Mucosa of descending colon (tissue), 3 donors: ENCODE results near the gene ZNF627. TPM values are rescaled to one million over a fixed set of nuclear protein-coding genes. Genes with fewer than 3 reads are reported as not detected.

ENCODE experiments used
- ATAC-seq: fragments of 200-7000 bp; cut with Tn5 transposase; one replicate; pipeline ENCODE4 v1.9.1; 2020; ENCODE audit warnings: mild to moderate bottlenecking, moderate library complexity
- DNase-seq, 3 donors: peaks; one replicate each; pipeline ENCODE4 v3.0.0-alpha.2; 2020
- H3K36me3 ChIP-seq: fragments of 200-600 bp; one replicate; pipeline ENCODE4 v1.8.0; 2021; ENCODE audit warnings: low read depth, mild to moderate bottlenecking
- H3K4me1 ChIP-seq: fragments of 200-600 bp; one replicate; pipeline ENCODE4 v1.8.0; 2021; ENCODE audit warnings: low read depth, mild to moderate bottlenecking
- H3K4me3 ChIP-seq: fragments of 200-600 bp; one replicate; pipeline ENCODE4 v1.8.0; 2021; ENCODE audit warnings: mild to moderate bottlenecking
- H3K9me3 ChIP-seq: fragments of 200-600 bp; one replicate; pipeline ENCODE4 v1.8.0; 2021; ENCODE audit warnings: mild to moderate bottlenecking
- CTCF ChIP-seq: fragments of 200-600 bp; IDR thresholded peaks from one replicate; pipeline ENCODE4 v1.8.0; 2022; ENCODE audit warnings: antibody characterized with exemption, mild to moderate bottlenecking
- intact Hi-C, 2 donors: fragments of 100-400 bp; cut with DNase I in 1 of 2; cut with micrococcal nuclease in 1 of 2; formaldehyde crosslinking; loops; one replicate each; pipeline versions ENCODE4 v1.11.0 to v1.11.1; 2022; cut with DNase I, micrococcal nuclease
- long read RNA-seq, 2 donors: library from polyadenylated mRNA; unstranded; transcript quantifications; one replicate each; pipeline ENCODE4 v2.0.0, GENCODE V29; 2019 to 2021
- total RNA-seq, 3 donors: library from RNA; stranded (reverse); fragmentation: NEBNext Ultra II Directional in 2 of 3; extraction: Animal tissue kit (Norgen Biotek cat#: 25700) in 2 of 3; gene quantifications; one replicate each; pipeline versions ENCODE4 v1.2.1 to v1.2.4, GENCODE V29; 2021 to 2023
- donor health status: DM: no; HTN: no; CAD: no; lungs with moderate emphysema.
- donor health status: DM: no; HTN: no; CAD: no.
- donor health status: DM: no; HTN: yes; CAD: no.

The ZNF627 gene
- 10 to 100 TPM in 2 of 3 donors, 1 to 10 TPM in 1; 8.7 to 10.9 (median 10.5) TPM for total RNA-seq
- long read RNA-seq, donor 1, transcript ZNF627-201 (4 exons, 2,840 nt): major isoform, 22 of 27 reads
- long read RNA-seq, donor 1, partial matches to known transcripts: 1 of 27 reads
- long read RNA-seq, donor 1, other reads (novel, unspliced or antisense): 4 of 27 reads
- long read RNA-seq, donor 2, partial matches to known transcripts: 0 of 7 reads
- long read RNA-seq, donor 2, other reads (novel, unspliced or antisense): 3 of 7 reads

GRCh38 chr19:11597202-11598102 lies at the start of gene ZNF627:
Gene ZNF627 (plus strand): TSS chr19:11597483. CDS start chr19:11597628, 145 bp downstream.
- Histone ChIP-seq H3K4me3 (peak within 1 kb of the TSS; percentile 86), H3K4me1 (peaks cover 9% of the 10 kb centered on the region), H3K9me3 (no peaks in the 10 kb centered on the region), H3K36me3 (no peaks in the 10 kb centered on the region)
- intact Hi-C loops: no loop called here
- peak; percentile 100 for ATAC-seq
- TF ChIP-seq CTCF: no peak
- peak; percentile 99 to 100 (median 99) for DNase-seq

GRCh38 chr19:11547929-11548700 lies 49.2 kb upstream of the ZNF627 start:
- H3K4me3 ChIP-seq: no peak overlapping the region
- no peaks in the 10 kb centered on the region for H3K9me3 ChIP-seq
- ATAC-seq (no peak), DNase-seq (no peak)
- no peak for TF ChIP-seq CTCF
- no peaks in the 10 kb centered on the region for H3K4me1 ChIP-seq
- intact Hi-C loops: no loop called here
- no peaks in the 10 kb centered on the region for H3K36me3 ChIP-seq

GRCh38 chr19:11549386-11549953 lies 47.8 kb upstream of the ZNF627 start:
- H3K9me3 ChIP-seq: no peaks in the 10 kb centered on the region
- no peak overlapping the region for H3K4me3 ChIP-seq
- DNase-seq (peak in 1 of 3 donors; percentile 48), ATAC-seq (no peak)
- H3K4me1 ChIP-seq: no peaks in the 10 kb centered on the region
- intact Hi-C loops: no loop called here
- no peak for TF ChIP-seq CTCF
- H3K36me3 ChIP-seq: peaks cover 5% of the 10 kb centered on the region

GRCh38 chr19:11550265-11550664 lies 47.0 kb upstream of the ZNF627 start:
- H3K36me3 ChIP-seq: peaks cover 5% of the 10 kb centered on the region
- no peak overlapping the region for H3K4me3 ChIP-seq

More at GRCh38 chr19:11550265-11550664, 47.0 kb upstream of the ZNF627 start:
- intact Hi-C loops: no loop called here
- Histone ChIP-seq H3K4me1 (no peaks in the 10 kb centered on the region), H3K9me3 (no peaks in the 10 kb centered on the region)
- ATAC-seq (no peak), DNase-seq (no peak)
- TF ChIP-seq CTCF: no peak
